Activated T-cell treated with anti-CD3 and anti-CD28 coated beads for 24 hours (primary cell): Measurements from ENCODE around the gene GRIN2A.

Source experiments
- DNase-seq: peaks from one replicate; pipeline ENCODE4 v3.0.0-alpha.2; 2020; ENCODE audit warnings: low read depth

GRIN2A gene

DNA sequence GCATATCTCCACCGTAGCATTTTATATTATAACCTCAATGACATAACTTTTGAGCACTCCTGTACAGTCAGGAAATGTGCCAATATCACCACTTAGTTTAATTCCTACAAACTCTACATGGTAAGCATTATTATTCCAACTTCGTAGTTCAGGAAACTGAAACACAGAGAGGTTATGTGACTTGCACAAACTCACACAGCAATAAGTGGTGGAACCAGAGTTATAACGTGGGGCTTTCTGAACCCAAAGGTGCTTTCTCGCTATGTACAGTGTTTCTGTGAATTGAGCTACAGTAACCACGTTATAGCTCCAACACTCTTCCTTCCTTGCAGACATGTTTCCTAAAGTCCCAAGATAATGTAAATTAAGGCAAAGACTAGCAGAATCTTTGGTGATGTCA is 330.2 kb downstream of the GRIN2A start:
- DNase-seq, result no peak

GRCh38 chr16:9850817-9851216 is 331.4 kb downstream of the GRIN2A start:
- no peak for DNase-seq

DNA sequence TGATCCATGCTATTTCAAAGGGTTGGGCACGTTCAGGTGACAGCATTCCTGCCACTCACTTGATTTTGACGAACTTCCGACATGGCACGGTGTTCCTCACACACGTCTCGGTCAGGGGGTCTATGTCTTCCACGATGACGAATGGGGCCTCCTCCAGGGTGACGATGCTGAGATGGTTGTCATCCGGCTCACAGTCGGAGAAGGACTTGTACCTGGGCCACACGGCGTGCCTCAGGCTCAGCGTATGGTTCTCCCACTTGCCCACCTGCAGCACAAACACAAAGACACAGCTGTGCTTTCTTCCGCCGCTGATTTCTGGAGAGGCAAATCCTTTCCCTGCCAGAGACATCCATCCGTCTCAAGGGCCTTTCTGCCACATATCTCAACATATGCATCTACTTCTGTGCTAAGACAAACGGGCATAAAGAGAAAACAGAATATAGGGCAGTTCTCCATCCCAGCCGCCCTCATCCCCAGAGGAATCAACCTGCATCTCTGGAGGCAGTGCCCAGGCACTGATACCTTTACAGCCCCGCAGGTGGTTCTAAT is 332.5 kb downstream of the GRIN2A start:
- DNase-seq, result no peak

GRCh38 chr16:9847146-9847545 is 335.1 kb downstream of the GRIN2A start:
- no peak for DNase-seq

- no peak for DNase-seq
Observed at GRCh38 chr16:9846362-9847099, 335.7 kb downstream of the GRIN2A start.

- no peak for DNase-seq
Observed at GRCh38 chr16:9845661-9846361, 336.4 kb downstream of the GRIN2A start.

- no peak for DNase-seq
Observed at GRCh38 chr16:9844361-9844760, 337.9 kb downstream of the GRIN2A start.

- DNase-seq, result no peak
Observed at GRCh38 chr16:9843424-9844018, 338.7 kb downstream of the GRIN2A start.

DNA sequence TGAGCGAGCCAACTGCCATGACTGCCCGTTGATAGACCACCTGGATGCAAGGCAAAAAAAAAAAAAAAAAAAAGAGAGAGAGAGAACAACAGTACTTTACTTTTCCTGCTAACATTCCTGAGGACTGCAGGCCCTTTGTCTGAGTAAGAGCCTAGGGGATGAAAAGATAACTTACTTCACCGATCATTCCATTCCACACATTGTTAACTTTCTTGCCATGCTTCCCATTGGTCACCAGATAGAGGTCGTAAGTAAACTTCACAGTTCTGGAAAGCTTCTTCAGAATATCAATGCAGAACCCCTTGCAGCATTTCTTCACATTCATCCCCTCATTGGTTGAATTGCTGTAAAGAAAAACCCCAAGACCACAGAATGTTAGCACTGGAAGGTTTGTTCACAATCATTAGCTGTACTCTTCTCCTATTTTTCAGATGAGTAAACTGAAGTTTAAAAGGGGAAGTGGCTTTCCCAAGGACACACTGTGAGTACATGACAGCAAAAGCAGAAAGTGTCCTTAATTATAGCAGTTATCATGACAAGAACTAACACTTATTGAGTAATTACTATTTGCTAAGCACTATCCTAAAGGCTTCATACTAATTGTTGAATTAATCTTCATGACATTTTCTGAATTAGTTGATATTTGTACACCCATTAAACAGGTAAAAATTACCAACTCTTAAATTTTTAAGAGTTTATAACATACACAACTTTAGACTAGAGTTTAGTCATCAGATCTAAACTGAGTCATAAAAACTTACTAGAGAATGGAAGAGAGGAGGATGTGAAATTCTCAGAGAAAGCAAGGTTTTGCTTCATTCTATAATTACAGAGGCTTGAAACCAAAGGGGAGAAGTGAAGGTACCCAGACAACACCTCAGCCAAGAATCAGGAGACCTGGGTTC is 341.2 kb downstream of the GRIN2A start:
- DNase-seq, result no peak

DNA sequence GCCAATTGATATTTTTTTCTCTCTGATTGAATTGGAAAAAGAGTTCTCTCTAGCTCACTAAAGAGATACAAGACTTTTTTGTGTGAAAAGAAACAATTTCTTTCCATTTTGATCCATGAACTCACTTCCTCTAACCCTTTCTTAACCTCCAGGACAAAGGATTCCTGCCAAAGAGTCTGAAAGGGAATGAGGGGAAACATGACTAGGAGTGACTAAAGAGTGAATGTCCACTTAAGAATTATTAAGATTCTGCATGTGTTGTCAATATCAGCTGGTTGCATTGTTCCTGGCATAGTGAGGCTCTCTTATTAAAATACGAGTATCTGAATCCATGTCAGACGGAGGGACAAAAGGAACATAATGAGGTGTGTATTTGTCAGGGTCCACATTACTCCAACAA is 344.7 kb downstream of the GRIN2A start:
- DNase-seq, result no peak

DNA sequence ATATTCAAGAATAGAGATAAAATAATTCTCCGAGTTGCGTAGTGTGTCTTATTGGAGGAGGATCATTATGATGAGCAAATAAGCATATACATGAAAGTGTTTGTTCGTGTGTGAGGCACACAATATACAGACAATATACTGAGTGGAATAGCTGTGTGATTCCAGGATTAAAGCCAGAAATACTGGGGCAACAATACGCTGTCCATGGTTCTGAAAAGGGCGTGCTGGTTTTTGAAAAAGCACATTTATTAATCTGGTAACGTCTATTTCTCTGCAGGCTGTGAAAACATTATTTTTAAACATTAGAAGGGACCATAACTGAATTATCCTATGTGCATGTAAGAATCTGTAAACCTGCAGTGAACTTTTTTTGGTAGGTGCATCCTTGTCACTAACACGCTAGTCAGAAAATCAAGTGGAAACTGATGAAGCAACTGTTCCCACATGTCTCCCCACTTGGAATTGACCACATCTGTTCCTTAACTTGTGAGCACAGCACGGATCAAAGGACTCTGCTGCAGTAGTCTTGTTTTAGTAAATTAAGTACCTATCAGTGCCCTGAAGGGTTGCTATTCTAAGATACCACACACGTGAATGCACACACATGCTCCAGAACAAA is 346.0 kb downstream of the GRIN2A start:
- no peak for DNase-seq

DNA sequence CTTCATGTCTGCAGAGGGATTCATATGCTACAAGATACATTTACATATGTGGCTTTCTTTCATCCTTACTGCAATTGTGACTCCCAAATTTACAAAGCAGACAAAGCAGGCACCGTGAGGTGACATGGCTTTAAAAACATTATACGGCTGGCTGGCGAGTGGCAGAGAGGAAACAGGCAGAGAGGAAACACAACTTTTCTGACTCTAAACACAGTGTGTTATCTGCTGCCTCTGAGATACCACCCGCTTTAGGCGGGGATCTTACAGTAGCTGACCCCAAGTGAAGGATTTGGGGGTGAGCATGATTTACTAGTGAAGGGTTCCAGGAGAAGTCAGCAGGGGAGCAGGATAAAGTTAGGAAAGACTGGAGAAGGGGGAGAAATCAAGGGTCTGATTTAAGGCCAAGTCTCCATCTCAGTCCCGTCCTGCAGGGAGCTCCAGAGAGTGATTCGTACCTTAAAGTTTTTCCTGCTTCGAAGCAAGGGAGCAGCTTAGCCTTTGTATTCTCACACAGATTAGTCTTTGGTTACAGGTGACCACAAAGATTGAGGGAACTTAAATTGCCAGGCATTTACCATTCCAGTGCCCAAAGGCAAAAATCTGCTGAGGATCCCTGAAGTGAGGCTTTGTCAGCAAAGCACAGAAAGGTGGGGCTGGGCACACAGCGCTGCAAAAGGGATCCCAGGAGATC is 355.0 kb downstream of the GRIN2A start:
- no peak for DNase-seq

DNA sequence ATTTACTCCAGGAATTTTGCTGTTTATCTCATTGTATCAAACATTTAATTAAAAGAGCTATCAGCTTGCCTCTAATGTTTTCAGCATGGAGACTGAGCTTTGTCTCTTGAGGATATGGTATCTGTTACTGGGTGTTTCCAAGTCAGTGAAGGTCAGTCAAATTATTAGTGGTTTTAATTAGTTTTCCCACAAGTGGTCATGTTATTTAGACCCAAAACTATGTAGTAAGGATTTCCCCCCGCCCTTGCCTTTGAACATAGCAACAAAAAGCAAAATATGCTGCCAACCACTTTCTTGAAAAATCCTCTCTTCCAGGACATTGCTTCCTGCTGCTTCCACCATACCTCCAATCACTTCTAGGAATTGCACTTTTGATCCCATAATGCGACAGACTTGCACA is 355.6 kb downstream of the GRIN2A start:
- no peak for DNase-seq

DNA sequence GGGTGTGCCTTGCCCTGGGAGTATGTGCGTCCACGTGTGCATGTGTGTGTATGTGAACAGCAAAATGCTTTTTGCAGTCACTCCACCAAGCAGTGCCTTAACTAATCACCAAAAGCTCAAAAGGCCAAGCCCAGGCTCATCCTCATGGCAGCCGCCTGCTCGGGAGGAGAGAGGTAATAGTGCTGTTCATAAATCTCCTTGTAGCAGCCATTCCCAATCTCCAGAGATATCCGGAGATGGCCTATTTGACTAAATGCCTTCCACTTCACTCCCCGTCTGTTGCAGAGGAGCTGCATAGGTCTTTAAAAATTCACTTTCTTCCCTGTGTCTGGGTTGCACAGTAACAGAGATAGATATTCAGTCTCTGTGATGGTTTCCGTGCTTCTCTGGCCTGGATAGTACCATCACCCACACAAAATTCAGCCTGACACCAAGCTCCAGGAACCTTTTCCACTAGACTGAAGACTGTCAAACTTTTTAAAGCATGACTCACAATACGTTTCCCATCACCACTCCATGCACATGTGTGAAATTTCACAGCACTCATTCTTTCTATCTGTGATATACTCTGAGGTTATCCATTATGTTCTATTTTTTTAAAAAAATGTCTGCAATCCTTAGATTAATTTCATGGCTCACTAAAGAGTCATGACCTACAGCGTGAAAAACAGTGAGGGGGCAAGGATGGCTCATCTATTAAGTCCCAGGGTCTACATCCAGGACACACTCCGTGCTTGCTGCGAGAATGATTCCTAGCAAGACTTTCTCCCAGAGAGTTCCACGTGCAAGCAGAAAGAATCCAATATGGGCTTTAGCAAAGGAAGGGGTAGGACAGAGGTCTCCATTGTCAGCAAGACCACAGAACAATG is 357.8 kb downstream of the GRIN2A start:
- DNase-seq, result no peak

- DNase-seq, result no peak
Observed at GRCh38 chr16:9823510-9823909, 358.7 kb downstream of the GRIN2A start.

GRCh38 chr16:9821970-9822369 is 360.3 kb downstream of the GRIN2A start:
- DNase-seq, result no peak

GRCh38 chr16:9821331-9821730 is 360.9 kb downstream of the GRIN2A start:
- DNase-seq, result no peak

GRCh38 chr16:9820476-9821246 is 361.6 kb downstream of the GRIN2A start:
- DNase-seq, result no peak

DNA sequence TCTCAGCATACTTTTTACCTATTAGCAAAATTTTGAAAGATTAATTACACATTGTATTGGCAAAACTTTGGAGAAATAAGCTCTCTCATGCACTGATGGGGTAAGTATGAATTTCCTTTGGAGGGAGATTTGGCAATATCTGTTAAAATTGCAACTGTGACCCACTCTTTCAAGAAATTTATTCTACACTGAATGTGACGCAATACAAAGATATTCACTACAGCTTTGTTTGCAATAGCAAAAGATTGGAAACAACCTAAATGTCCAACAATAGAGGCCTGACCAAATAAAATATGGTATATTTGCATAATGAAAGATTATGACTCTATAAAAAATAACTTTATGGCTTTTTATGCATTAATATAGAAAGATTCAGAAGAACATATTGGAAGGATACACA is 363.5 kb downstream of the GRIN2A start:
- DNase-seq, result no peak
